Measurements from ENCODE around the gene VPS37B. TPM values are rescaled to one million over a fixed set of nuclear protein-coding genes. Genes with fewer than 3 reads are reported as not detected.
A peak's percentile ranks its signal among the peaks of the same experiment; 100 is the strongest.

Gene VPS37B
- total and polyA plus RNA-seq, 2 donors (not counting 1 experiment from before 2014, with no cell fraction given): 66.7 to 88.1 TPM

- peak overlapping the region; percentile 73 for H3K27ac Mint-ChIP-seq
- Histone ChIP-seq H3K79me2 (ENCODE audit: control insufficient read depth, insufficient read depth, low read length) (peaks cover 20% of the 10 kb centered on the region), H4K20me1 (ENCODE audit: control insufficient read depth, insufficient read depth, low read length, poor library complexity, severe bottlenecking) (peaks cover 69% of the 10 kb centered on the region), H3K27me3 (replicated peaks in 1 of 4; ENCODE audit: control extremely low read depth in 1 of 4, control insufficient read depth in 3 of 4, insufficient read depth in 4 of 4, low read length in 3 of 4) (no peaks in the 10 kb centered on the region), H3K4me3 (ENCODE audit: control extremely low read depth in 1 of 5, extremely low read depth in 1 of 5, insufficient read depth in 1 of 5, low read depth in 2 of 5, low read length in 4 of 5) (no peak overlapping the region), H2AFZ (ENCODE audit: insufficient read depth, low read depth, low read length, poor library complexity, severe bottlenecking) (no peak overlapping the region), H3K36me3 (replicated peaks in 1 of 2; ENCODE audit: control extremely low read depth in 1 of 2, control insufficient read depth in 1 of 2, extremely low read depth in 1 of 2, insufficient read depth in 2 of 2, low read length in 1 of 2) (peaks cover 2 to 83% of the 10 kb centered on the region in 2 experiments), H3K27ac (ENCODE audit: low read length in 2 of 2) (peak overlapping the region in 1 of 2 donors; percentile 43), H3K4me1 (ENCODE audit: control insufficient read depth in 2 of 2, insufficient read depth in 2 of 2, low read length in 2 of 2) (peaks cover 27 to 47% of the 10 kb centered on the region in 2 donors), H3K9ac (ENCODE audit: low read length) (no peak overlapping the region), H3K9me3 (ENCODE audit: control extremely low read depth in 1 of 3, control insufficient read depth in 2 of 3, insufficient read depth in 1 of 3, low read length in 2 of 3) (no peaks in the 10 kb centered on the region), H3K4me2 (replicated peaks; ENCODE audit: low read depth, low read length, poor library complexity, severe bottlenecking) (peak overlapping the region; percentile 11)
- peaks cover 44% of the 10 kb centered on the region for H3K4me1 Mint-ChIP-seq
- POLR2A ChIA-PET: interaction anchor here (0.6 to 2.3 kb wide), 7 partner anchors 9 to 378 kb away, joined by 3 to 7 read pairs (median 5); partner anchors contain the start of gene HIP1R
- intact Hi-C loops (cut with micrococcal nuclease): loop anchor here (1.0 to 5.0 kb wide), 3 partner anchors 67 to 377 kb away; no protein-coding TSS in a partner anchor
- ATAC-seq (ENCODE audit: low read depth): peak; percentile 59
- H3K9me3 Mint-ChIP-seq (ENCODE audit: insufficient read depth): no peaks in the 10 kb centered on the region
- CTCF ChIA-PET: interaction anchor here (0.6 to 19.2 kb wide), 38 partner anchors 10 to 460 kb away, joined by 3 to 388 read pairs (median 4); partner anchors contain the start of genes MPHOSPH9, MTRFR and VPS37B
- no peak overlapping the region for H3K4me3 Mint-ChIP-seq
- WGBS (ENCODE audit: insufficient coverage): 53% methylated on average over 23 of the region's 28 CpGs
- TF ChIP-seq CTCF (IDR thresholded peaks at IDR 0.05) (peak; percentile 82), EZH2 (IDR thresholded peaks at IDR 0.05; ENCODE audit: borderline replicate concordance, insufficient read depth, low read depth, low read length, poor library complexity, severe bottlenecking) (no peak)
- H3K27me3 Mint-ChIP-seq: no peaks in the 10 kb centered on the region
- peak; percentile 86 for DNase-seq
Observed at GRCh38 chr12:122860040-122860853, 35.7 kb downstream of the VPS37B start.

Measured in B cell (primary cell).